ENCODE results near the gene SLC25A31. TPM values are rescaled to one million over a fixed set of nuclear protein-coding genes. Genes with fewer than 3 reads are reported as not detected.

Gene SLC25A31
- under 1 TPM in 1 of 12 donors, not detected in 11; 0.09 TPM for polyA plus RNA-seq (ENCODE audit: insufficient read length in 12 of 12)
- long read RNA-seq, donor 1, result 0 reads
- long read RNA-seq, donor 2, result 0 reads
- long read RNA-seq, donor 3, result 0 reads
- long read RNA-seq, donor 4, result 0 reads
- long read RNA-seq, donor 5, result 0 reads
- long read RNA-seq, donor 6, result 0 reads
- long read RNA-seq, donor 7, result 0 reads
- long read RNA-seq, donor 8, result 0 reads
- long read RNA-seq, donor 9, result 0 reads
- long read RNA-seq, donor 10, result 0 reads
- long read RNA-seq, donor 11, result 0 reads

DNA sequence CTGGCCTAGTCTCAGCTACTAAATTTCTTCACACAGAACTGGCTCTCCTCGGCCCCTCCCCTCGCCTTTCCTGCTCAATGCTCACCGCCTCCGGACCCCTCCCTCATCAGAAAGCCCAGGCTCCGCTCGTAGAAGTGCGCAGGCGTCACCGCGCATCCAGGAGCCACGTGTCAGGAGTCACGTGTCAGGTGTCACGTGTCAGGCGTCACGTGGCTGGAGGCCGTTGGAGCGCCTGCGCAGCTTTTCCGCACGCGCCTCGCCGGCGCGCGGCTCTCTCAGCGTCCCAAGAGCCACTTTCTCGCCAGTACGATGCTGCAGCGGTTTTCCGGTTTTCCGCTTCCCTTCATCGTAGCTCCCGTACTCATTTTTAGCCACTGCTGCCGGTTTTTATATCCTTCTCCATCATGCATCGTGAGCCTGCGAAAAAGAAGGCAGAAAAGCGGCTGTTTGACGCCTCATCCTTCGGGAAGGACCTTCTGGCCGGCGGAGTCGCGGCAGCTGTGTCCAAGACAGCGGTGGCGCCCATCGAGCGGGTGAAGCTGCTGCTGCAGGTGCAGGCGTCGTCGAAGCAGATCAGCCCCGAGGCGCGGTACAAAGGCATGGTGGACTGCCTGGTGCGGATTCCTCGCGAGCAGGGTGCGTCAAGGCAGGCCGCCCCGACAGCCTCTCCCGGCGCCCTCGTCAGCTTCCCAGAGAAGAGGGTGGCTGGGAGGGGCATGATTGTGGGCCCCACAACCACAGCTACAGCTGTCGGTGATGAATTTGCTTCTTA is at the start of gene SLC25A31:
TSS of gene SLC25A31 (plus strand) at position 259 of the 772 bp plus-strand sequence. CDS start at position 405, 146 bp downstream.
- no peak for DNase-seq

DNA sequence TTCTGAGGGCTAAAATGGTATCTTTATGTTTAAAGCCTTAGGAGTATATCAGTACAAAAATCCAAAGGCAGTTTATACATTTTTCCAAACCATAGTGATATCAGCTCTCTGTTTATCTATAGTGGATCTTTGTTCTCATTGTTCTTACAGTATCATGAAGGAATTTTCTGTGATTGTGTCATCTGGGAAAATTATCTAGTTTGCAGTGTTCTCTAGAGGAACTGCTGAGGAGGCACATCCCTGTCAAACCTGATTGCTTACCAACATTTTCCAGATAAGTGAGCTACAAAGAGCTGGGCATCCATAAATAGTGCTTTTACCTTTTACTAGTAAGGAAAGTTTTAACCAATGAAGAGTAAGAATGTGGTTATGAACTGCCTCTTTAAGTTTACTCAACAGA is 44.9 kb upstream of the SLC25A31 start:
- DNase-seq, result no peak

DNA sequence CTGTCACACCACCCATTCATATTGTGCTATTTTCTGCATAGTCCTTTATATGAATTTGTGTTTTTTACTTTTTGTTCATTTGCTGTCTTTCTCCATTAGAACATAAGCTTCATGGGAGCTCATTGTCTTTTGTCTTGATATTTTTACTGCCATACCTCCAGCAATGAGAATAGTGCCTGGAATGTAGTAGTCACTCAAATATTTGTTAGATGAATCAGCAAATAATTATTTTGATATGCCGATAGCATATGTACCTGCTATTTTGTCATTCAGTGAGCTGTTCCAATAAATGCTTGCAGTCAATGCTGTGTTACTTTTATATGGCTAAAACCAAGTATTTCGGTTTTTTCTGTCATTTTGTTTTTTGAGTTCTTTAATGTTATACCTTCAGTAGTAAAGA is 43.5 kb upstream of the SLC25A31 start:
- DNase-seq, result no peak

DNA sequence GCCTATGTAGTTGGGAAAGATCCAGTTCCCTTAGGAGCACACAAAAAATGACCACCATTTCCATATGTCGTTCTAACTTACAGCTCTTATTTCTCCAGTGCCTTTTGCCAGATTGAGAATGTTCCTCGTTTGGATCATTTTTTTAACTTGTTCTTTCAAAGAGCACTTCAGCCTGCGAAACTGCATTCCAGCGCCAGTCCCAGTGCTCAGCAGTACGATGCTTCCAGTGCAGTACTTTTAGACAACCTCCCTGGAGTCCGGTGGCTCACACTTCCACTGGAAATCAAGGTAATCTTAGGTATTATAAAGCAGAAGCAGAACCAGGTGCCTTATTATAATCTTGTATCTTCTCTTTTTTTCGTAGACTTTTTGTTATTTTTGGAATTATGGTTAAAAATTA is 42.6 kb upstream of the SLC25A31 start:
- DNase-seq, result no peak

DNA sequence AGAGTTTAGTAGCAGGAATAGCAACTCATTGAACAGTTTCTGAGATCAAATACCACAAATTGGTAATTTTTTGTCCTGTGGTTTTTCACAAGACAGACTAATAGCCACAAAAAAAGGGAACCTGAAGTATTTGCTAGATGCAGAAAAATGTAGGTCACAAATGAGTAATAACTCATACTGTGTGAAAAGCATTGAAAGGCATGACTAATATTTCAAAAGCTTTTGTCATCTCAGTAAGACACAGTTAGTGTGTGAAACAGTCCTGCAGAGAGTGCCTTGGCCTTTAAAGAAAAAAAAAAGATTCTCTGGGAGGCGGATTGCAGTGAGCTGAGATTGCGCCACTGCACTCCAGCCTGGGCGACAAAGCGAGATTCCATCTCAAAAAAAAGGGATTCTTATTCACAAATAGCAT is 31.4 kb upstream of the SLC25A31 start:
- no peak for DNase-seq

DNA sequence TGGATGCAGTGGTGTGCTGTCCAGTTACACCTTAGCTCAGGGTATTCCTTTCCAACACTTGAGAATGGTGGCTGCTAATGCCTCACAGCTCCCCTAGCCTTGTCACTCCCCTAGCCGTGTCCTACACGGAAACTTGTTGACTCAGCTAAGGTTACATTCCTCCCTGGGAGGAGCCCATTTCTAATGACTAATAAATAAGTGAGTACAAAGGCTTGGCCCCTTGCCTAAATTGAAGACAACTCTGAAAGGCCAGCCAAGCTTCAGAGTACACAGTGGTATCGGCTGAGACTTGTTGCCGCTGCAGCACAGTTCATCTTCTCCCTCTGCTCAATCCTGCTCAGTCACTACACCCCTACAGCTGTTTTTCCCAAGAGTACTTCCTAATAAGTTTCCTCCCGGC is 21.2 kb upstream of the SLC25A31 start:
- DNase-seq, result no peak

DNA sequence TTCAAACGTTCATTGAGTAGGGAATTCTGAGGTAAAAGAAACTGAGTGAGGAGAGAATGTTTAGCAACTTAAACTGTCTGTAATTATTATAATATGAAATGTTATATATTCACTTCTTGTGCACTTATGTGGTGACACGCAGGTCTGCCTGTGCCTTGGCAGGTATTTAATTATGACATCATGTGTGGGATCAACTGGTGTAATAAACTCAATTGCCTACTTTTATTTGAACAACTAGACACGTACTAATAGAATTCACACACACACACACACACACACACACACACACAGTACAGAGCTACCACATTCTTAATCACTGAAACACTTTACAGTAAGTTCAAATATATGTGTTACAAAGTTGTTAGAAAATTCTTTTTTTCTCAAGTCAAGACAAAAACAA is 20.7 kb upstream of the SLC25A31 start:
- DNase-seq, result no peak

DNA sequence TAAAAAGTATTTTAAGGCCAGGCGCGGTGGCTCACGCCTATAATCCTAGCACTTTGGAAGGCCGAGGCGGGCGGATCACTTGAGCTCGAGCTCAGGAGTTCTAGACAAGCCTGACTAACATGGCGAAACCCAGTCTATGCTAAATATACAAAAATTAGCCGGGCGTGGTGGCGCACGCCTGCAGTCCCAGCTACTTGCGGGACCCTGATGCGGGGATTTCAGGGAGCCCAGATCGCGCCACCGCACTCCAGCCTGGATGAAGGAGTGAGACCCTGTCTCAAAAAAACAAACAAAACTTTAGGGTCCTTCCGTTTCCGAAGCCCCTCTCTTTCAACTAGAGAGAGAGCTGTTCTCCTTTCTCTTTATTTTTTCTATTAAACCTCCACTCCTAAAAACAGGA is 1.2 kb downstream of the SLC25A31 start:
- DNase-seq, result no peak

DNA sequence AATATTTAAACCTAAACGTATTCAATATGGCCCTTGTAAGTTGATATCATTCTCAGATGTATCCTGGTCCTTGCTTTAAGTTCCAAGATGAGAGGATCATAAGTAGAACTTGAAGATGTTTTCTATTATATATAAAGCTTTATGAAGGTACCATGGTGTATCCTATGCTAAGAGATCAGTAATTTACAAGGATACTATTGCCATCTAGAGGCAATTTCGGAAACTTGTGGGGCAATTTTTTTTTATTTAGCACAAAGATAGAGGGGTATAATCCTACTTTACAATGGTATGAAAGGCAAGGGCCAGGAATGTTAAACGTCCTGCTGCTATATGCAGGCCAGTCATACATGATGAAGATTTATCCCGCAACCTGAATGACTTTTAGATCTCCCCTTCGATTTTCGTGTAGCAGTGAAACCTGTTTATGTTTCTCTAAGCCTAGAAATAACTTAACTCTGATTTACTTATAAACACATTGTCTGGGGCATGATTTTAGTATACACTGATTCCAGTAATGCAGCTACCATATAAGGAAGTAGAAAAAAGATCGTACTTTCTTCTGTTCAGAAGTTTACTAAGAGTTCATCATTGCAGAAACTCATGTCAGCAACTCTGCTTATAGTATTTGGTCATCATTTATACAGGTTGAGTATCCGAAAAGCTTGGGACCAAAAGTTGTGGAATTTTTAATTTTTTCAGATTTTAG is 2.6 kb downstream of the SLC25A31 start:
- DNase-seq, result peak; percentile 32

DNA sequence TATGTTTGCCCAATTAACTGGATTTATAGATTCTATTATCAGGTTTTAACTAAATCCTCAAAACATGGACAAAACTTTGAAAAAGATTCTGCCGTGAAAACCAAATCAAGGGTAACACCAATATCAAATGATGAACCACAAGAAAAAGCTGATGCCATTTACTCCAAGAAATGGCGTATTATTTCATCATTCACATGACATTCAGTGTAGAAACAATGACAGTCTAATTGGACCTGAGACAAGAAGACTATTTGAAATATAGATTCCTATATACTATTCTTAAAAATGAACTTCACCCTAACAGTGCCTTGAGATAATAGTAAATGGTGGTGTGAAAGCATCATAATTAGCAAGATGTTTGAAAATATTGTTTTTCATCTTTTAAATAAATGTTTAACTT is 4.8 kb downstream of the SLC25A31 start:
- no peak for DNase-seq

DNA sequence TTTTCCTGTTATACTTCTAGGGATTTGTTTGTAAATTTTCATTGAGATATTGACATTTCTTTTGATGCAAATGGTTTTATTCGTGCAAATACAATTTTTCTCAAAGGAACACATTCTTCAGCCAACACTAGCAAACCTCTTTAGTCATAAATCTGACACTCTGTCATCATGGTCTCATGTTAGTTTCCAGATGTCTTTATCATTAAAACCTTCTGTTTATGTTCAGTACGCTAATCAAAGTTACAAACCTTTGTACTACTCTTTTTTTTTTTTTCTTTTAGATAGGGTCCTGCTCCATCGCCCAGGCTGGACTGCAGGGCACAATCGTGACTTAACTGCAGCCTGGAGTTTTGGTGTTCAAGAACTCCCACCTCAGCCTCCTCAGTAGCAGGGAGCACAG is 7.1 kb downstream of the SLC25A31 start:
- peak; percentile 21 for DNase-seq

DNA sequence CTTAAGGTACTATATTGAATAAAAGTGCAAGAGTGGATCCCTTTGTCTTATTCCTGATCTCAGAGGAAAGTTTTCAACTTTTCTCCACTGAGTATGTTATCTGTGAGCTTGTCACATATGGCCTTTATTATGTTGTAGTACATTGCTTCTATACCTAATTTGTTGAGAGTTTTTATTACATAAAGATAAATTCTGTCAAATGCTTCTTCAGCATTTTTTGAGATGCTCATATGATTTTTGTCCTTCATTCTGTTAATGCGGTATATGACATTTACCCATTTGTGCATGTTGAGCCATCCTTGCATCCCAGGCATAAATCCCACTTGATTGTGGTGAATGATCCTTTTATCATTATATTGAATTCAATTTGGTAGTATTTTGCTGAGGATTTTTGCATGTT is 11.0 kb downstream of the SLC25A31 start:
- DNase-seq, result no peak

DNA sequence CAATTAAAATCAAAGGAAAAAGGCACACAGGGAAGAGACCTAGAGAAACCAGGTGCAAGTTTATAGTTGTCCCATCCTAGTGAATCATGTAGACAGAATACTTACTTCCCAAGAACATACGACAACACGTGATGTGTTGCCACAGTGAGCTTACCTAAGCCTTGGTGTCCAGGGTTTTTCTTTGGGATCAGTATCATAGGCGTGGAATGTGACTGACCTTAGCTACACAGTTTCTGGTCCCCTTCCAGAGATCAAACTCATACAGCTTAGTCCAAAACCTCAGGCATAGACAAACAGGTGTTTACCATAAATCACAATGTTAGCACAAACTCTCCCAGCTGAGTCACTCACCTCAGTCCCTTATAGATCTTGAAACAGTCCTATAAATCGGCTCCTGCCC is 17.7 kb downstream of the SLC25A31 start:
- DNase-seq, result no peak

DNA sequence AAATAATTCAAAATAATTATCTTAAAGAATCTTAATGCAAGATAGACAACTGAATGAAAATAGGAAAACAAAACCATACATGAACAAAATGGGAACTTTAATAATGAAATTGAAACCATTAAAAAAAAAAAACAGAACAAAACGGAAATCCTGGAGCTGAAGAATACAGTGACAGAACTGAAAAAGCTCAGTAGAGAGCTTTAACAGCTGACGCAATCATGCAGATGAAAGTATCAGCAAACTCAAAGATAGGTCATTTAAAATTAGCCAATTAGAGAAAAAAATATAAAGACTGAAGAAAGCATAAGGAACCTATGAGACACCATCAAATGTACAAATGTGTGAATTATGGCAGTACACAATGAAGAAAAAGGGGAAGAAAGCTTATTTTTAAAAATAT is 18.8 kb downstream of the SLC25A31 start:
- DNase-seq, result no peak

DNA sequence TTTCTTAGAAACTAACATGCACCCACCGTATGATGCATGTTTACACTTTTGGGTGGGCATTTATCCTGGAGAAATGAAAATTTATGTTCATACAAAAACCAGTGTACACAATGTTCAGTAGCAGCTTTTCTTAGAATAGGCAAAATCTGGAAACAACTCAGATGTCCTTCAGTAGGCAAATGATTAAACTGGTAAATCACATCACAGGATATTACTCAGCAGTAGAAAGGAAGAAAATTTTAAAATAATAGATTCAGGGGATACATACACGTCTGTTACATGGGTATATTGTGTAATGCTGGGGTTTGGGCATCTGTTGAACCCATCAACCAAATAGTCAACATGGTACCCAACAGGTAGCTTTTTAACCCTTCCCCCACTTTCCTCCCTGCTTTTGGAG is 26.7 kb downstream of the SLC25A31 start:
- DNase-seq, result no peak

DNA sequence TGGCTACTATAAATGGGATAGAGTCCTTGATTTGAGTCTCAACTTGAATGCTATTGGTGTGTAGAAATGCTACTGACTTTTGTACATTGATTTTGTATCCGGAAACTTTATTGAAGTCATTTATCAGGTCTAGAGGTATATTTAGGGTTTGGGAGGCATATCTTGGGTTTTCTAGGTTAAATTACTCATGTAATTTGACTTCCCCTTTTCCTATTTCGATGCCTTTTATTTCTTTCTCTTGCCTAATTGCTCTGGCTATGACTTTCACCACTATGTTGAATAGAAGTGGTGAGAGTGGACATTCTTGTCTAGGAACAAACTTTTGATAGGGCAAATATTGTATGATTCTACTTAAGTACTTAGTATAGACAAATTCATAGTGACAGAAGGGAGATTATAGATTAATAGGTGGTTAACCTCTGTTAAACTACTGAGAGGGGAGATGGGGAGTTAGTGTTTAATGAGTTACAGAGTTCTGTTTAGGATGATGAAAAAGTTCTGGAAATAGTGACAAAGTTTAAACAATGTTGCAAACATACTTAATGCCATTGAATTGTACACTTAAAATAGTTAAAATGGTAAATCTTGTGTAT is 29.1 kb downstream of the SLC25A31 start:
- no peak for DNase-seq

DNA sequence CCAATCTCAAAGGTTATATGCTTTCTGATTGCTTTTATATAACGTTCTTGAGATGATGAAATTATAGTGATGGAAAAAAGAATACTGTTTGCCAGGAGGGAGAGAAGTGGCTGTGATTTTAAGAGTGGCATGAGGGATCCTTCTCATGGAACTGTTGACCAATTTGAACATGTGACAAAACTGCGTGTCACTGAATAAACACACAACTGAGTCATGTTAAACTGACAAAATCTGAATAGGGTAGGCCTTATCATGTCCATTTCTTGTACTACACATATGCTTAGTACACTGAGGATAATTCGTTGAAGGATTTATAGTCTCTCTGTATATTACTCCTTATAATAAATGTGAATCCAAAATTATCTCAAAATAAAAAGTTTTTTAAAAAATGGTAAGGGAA is 29.7 kb downstream of the SLC25A31 start:
- DNase-seq, result no peak

DNA sequence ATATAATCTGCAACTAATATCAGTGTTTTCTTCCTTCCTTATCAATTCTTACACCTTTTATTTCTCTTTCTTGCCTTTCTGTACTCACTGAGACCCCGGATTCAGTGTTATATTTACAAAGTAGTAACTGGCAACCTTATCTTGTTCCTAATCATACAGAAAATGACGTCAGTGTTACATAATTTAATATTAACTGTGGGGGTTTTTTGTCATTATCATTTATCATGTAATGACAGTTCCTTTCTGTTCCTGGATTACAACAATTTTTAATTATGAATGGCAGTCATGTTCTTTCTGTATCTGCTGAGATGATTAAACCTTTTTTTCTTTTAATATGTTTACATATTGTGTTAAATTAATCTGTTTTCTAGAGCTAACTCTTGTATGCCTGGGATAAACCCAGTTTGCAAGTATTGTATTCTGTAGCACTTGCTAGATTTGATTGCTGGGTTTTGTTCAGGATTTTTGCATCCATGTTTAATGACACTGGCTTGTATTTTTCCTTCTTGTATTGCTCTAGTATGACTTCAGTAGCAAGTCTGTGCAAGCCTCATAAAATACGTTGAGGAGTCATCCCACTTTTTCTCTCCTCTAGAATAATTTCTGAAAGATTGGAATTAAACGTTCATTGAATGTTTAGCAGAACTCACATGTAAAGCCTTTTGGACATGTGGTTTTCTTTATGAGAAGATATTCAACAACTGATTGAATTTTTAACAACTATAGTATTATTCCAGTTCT is 41.5 kb downstream of the SLC25A31 start:
- DNase-seq, result no peak

DNA sequence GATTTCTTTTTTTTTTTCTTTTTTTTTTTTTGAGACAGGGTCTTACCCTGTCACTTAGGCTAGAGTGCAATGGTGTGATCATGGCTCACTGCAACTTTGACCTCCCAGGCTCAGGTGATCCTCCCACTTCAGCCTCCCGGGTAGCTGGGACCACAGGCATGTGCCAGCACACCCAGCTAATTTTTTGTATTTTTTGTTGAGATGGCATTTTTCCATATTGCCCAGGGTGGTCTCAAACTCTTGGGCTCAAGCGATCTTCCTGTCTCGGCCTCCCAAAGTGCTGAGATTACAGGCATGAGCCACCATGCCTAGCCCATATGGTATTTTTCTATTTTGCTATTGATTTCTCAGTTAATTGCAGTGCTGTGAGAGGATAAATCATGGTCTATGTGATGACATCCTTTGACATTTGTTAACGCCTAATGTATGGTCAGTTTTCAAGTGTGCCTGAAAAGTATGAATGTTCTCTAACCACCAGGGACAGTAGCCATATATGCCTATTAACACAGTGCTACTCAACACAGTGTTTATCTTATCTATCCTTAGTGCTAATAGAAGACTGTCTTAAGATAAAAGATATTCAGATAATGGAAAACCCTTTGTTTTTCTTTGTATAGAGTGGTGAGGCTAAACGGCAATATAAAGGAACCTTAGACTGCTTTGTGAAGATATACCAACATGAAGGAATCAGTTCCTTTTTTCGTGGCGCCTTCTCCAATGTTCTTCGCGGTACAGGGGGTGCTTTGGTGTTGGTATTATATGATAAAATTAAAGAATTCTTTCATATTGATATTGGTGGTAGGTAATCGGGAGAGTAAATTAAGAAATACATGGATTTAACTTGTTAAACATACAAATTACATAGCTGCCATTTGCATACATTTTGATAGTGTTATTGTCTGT is 42.8 kb downstream of the SLC25A31 start:
- no peak for DNase-seq

DNA sequence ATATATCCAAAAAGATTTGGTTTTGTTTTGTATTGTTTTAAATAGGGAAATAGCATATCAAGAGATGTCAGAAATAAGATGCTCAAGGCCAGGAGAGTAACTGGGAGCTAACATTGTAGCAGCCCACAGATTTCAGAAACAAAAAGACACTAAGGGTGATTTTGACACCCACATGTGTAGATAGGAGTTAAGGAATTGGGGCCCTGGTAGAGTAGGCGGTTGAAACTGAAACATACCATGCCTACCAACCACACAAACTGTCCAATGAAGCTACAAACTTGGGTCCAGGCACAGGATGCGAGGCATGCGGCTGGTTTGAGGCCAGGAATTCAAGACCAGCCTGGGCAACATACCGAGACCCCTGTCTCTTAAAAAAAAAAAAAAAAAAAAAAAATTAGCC is 45.6 kb downstream of the SLC25A31 start:
- DNase-seq, result no peak

DNA sequence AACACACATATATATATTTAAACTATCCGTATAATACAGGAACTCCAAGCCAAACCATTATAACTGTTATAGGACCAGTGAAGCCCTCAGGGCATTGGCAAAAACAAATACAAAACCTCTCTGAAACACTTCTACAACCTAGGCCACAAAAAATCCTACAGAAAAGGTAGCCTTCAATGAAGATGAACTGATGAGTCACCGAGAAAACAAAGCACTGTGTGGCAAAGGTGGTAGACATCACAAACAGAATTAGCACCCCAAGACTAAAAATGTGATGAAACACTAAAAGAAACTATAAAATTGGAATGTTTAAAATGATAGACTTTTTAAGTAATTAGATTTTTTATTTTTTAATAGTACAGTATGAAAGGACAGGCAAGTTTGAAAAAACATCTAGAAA is 46.4 kb downstream of the SLC25A31 start:
- no peak for DNase-seq

Data from muscle of arm (tissue), 14 donors.